Karpas-422 (cell line): ENCODE data around the gene REG1A. TPM values are rescaled to one million over a fixed set of nuclear protein-coding genes. Genes with fewer than 3 reads are reported as not detected.

Experiments used
- DNase-seq: peaks from one replicate; pipeline ENCODE4 v3.0.0-alpha.2; 2015
- H2AFZ ChIP-seq: fragments of 200-600 bp; sonication (generic); 2 replicates; pipeline ENCODE4 v1.6.1; 2014; ENCODE audit warnings: antibody characterized with exemption, low read length, mixed read lengths
- H3K27ac ChIP-seq: fragments of 200-600 bp; sonication (generic); 2 replicates; pipeline ENCODE4 v1.5.1; 2014; ENCODE audit warnings: mild to moderate bottlenecking, low read length, moderate library complexity
- H3K27me3 ChIP-seq: fragments of 200-600 bp; sonication (generic); 2 replicates; pipeline ENCODE4 v1.6.1; 2014; ENCODE audit warnings: low read length, mixed read lengths
- H3K36me3 ChIP-seq: fragments of 200-600 bp; sonication (generic); 2 replicates; pipeline ENCODE4 v1.6.1; 2014; ENCODE audit warnings: low read length, mixed read lengths; ENCODE audit not compliant: insufficient read depth
- H3K4me1 ChIP-seq: fragments of 200-600 bp; sonication (generic); 2 replicates; pipeline ENCODE4 v1.6.1; 2014; ENCODE audit warnings: mild to moderate bottlenecking, low read length, mixed read lengths
- H3K4me2 ChIP-seq: fragments of 200-600 bp; sonication (generic); 2 replicates; pipeline ENCODE4 v1.6.1; 2014; ENCODE audit warnings: low read length, low read depth, mild to moderate bottlenecking; ENCODE audit not compliant: poor library complexity, severe bottlenecking
- H3K4me3 ChIP-seq: fragments of 200-600 bp; sonication (generic); 2 replicates; pipeline ENCODE4 v1.5.1; 2014; ENCODE audit warnings: mild to moderate bottlenecking, antibody characterized with exemption, low read length, mixed read lengths
- H3K79me2 ChIP-seq: fragments of 200-600 bp; sonication (generic); 2 replicates; pipeline ENCODE4 v1.6.1; 2014; ENCODE audit warnings: mild to moderate bottlenecking, low read length, mixed read lengths
- H3K9ac ChIP-seq: fragments of 200-600 bp; sonication (generic); 2 replicates; pipeline ENCODE4 v1.6.0; 2014; ENCODE audit warnings: low read length
- H3K9me2 ChIP-seq: fragments of 200-600 bp; sonication (generic), shearing (Covaris generic); replicated peaks from 2 replicates; pipeline ENCODE4 v1.6.0; 2014; ENCODE audit warnings: mild to moderate bottlenecking, low read length, moderate library complexity; ENCODE audit not compliant: insufficient read depth
- H3K9me3 ChIP-seq: fragments of 300-700, 200-600 bp; sonication (generic); 2 replicates; pipeline ENCODE4 v1.6.1; 2014; ENCODE audit warnings: low read length, mixed read lengths
- H4K20me1 ChIP-seq: fragments of 200-600 bp; sonication (generic); 2 replicates; pipeline ENCODE4 v1.6.1; 2014; ENCODE audit warnings: mild to moderate bottlenecking, antibody characterized with exemption, low read length, low read depth; ENCODE audit not compliant: insufficient read depth
- total RNA-seq: library from RNA; depleted of rRNA; stranded (reverse); fragments of >200 nt; shearing (Covaris generic); gene quantifications from 2 replicates; pipeline ENCODE4 v1.2.3, GENCODE V29; 2014; ENCODE audit warnings: low replicate concordance

REG1A gene
- total RNA-seq, 1 experiment from 2014 or later, result not detected

GRCh38 chr2:79114797-79115494, 5.3 kb upstream of the REG1A start:
- DNase-seq, result no peak
- Histone ChIP-seq H3K9me3 (no peaks in the 10 kb centered on the region), H3K4me2 (no peak overlapping the region), H3K9ac (no peak overlapping the region), H3K36me3 (no peaks in the 10 kb centered on the region), H3K27ac (no peak overlapping the region), H3K79me2 (no peaks in the 10 kb centered on the region), H2AFZ (no peak overlapping the region), H4K20me1 (no peaks in the 10 kb centered on the region), H3K9me2 (no peaks in the 10 kb centered on the region), H3K4me3 (no peak overlapping the region), H3K27me3 (no peaks in the 10 kb centered on the region), H3K4me1 (no peaks in the 10 kb centered on the region)

GRCh38 chr2:79116997-79117928, 3.0 kb upstream of the REG1A start:
- H3K4me1 ChIP-seq, result no peaks in the 10 kb centered on the region
- no peaks in the 10 kb centered on the region for H4K20me1 ChIP-seq
- no peak overlapping the region for H2AFZ ChIP-seq
- DNase-seq, result no peak
- H3K4me3 ChIP-seq, result no peak overlapping the region
- H3K9me3 ChIP-seq, result no peaks in the 10 kb centered on the region
- no peaks in the 10 kb centered on the region for H3K79me2 ChIP-seq
- H3K36me3 ChIP-seq, result no peaks in the 10 kb centered on the region
- H3K4me2 ChIP-seq, result no peak overlapping the region
- H3K9me2 ChIP-seq, result no peaks in the 10 kb centered on the region
- no peak overlapping the region for H3K27ac ChIP-seq
- no peaks in the 10 kb centered on the region for H3K27me3 ChIP-seq
- no peak overlapping the region for H3K9ac ChIP-seq

- Histone ChIP-seq H3K9me3 (no peaks in the 10 kb centered on the region), H3K27me3 (no peaks in the 10 kb centered on the region), H3K4me1 (peaks cover 6% of the 10 kb centered on the region), H3K9me2 (no peaks in the 10 kb centered on the region), H3K27ac (no peak overlapping the region), H3K36me3 (no peaks in the 10 kb centered on the region), H3K4me2 (no peak overlapping the region), H3K4me3 (no peak overlapping the region), H2AFZ (no peak overlapping the region), H3K79me2 (no peaks in the 10 kb centered on the region), H3K9ac (no peak overlapping the region), H4K20me1 (no peaks in the 10 kb centered on the region)
- no peak for DNase-seq
Measured at GRCh38 chr2:79122676-79123075, 2.4 kb downstream of the REG1A start.

- Histone ChIP-seq H4K20me1 (no peaks in the 10 kb centered on the region), H3K9me3 (no peaks in the 10 kb centered on the region), H3K9ac (no peak overlapping the region), H3K36me3 (no peaks in the 10 kb centered on the region), H3K4me2 (no peak overlapping the region), H3K27me3 (no peaks in the 10 kb centered on the region), H3K9me2 (no peaks in the 10 kb centered on the region), H3K4me1 (peaks cover 6% of the 10 kb centered on the region), H2AFZ (no peak overlapping the region), H3K79me2 (no peaks in the 10 kb centered on the region), H3K27ac (no peak overlapping the region), H3K4me3 (no peak overlapping the region)
- no peak for DNase-seq
Measured at GRCh38 chr2:79124907-79125720, 4.8 kb downstream of the REG1A start.

GRCh38 chr2:79125721-79125985, 5.4 kb downstream of the REG1A start:
- Histone ChIP-seq H3K9ac (no peak overlapping the region), H3K36me3 (no peaks in the 10 kb centered on the region), H3K27ac (no peak overlapping the region)

GRCh38 chr2:79128406-79128805, 8.1 kb downstream of the REG1A start:
- H3K9me3 ChIP-seq, result no peaks in the 10 kb centered on the region
- H3K4me2 ChIP-seq, result no peak overlapping the region
- no peak overlapping the region for H2AFZ ChIP-seq
- H3K4me1 ChIP-seq, result peaks cover 6% of the 10 kb centered on the region
- no peak overlapping the region for H3K27ac ChIP-seq
- DNase-seq, result no peak
- H3K4me3 ChIP-seq, result no peak overlapping the region
- no peaks in the 10 kb centered on the region for H3K9me2 ChIP-seq
- no peak overlapping the region for H3K9ac ChIP-seq
- no peaks in the 10 kb centered on the region; the same call in 1 of the 2 replicates for H3K27me3 ChIP-seq
- no peaks in the 10 kb centered on the region for H3K36me3 ChIP-seq
- no peaks in the 10 kb centered on the region for H3K79me2 ChIP-seq
- H4K20me1 ChIP-seq, result no peaks in the 10 kb centered on the region

More at GRCh38 chr2:79125721-79125985, 5.4 kb downstream of the REG1A start:
- no peaks in the 10 kb centered on the region for H3K9me3 ChIP-seq
- H4K20me1 ChIP-seq, result no peaks in the 10 kb centered on the region
- no peaks in the 10 kb centered on the region for H3K9me2 ChIP-seq
- H3K4me3 ChIP-seq, result no peak overlapping the region
- no peaks in the 10 kb centered on the region for H3K79me2 ChIP-seq
- no peak for DNase-seq
- no peak overlapping the region for H3K4me2 ChIP-seq
- no peaks in the 10 kb centered on the region for H3K27me3 ChIP-seq
- no peak overlapping the region for H2AFZ ChIP-seq
- peaks cover 6% of the 10 kb centered on the region for H3K4me1 ChIP-seq

- no peaks in the 10 kb centered on the region for H3K36me3 ChIP-seq
- H4K20me1 ChIP-seq, result no peaks in the 10 kb centered on the region
- no peaks in the 10 kb centered on the region for H3K9me2 ChIP-seq
- H3K4me1 ChIP-seq, result peaks cover 6% of the 10 kb centered on the region
- H2AFZ ChIP-seq, result no peak overlapping the region
- H3K9ac ChIP-seq, result no peak overlapping the region
- no peak overlapping the region for H3K4me2 ChIP-seq
- H3K79me2 ChIP-seq, result no peaks in the 10 kb centered on the region
- H3K27ac ChIP-seq, result no peak overlapping the region
- H3K4me3 ChIP-seq, result no peak overlapping the region
- no peaks in the 10 kb centered on the region for H3K9me3 ChIP-seq
- no peak for DNase-seq
- no peaks in the 10 kb centered on the region; the same call in 1 of the 2 replicates for H3K27me3 ChIP-seq
Measured at GRCh38 chr2:79129260-79129659, 9.0 kb downstream of the REG1A start.

- Histone ChIP-seq H4K20me1 (no peaks in the 10 kb centered on the region), H2AFZ (no peak overlapping the region), H3K9ac (no peak overlapping the region), H3K4me3 (no peak overlapping the region), H3K9me2 (no peaks in the 10 kb centered on the region), H3K27ac (no peak overlapping the region), H3K4me2 (no peak overlapping the region), H3K27me3 (peaks cover 3% of the 10 kb centered on the region; the same call in 1 of the 2 replicates), H3K9me3 (no peaks in the 10 kb centered on the region), H3K36me3 (no peaks in the 10 kb centered on the region), H3K4me1 (peaks cover 6% of the 10 kb centered on the region), H3K79me2 (no peaks in the 10 kb centered on the region)
- DNase-seq, result no peak
Measured at GRCh38 chr2:79129804-79130203, 9.5 kb downstream of the REG1A start.
